Naive B cell (primary cell): ENCODE measurements around the gene TMEM51. TPM values are rescaled to one million over a fixed set of nuclear protein-coding genes. Genes with fewer than 3 reads are reported as not detected.
A peak's percentile ranks its signal among the peaks of the same experiment; 100 is the strongest.
"Not testable (repeated sequence)": the region's sequence is repeated elsewhere in the genome, so short reads cannot be mapped to it uniquely, and the experiment has no call there.

Experiments used
- ATAC-seq, 2 donors: fragments of 150-1000 bp; cut with Tn5 transposase; 2 replicates each; pipeline ENCODE4 v1.10.0; 2021; ENCODE audit warnings: low read depth in 2 of 2, mild to moderate bottlenecking in 2 of 2, moderate library complexity in 2 of 2
- DNase-seq: peaks from one replicate; pipeline ENCODE4 v3.0.0; 2022
- H3K27ac Mint-ChIP-seq, 6 donors: one replicate each; pipeline ENCODE4 v1.8.0; 2020 to 2022; ENCODE audit warnings: mild to moderate bottlenecking in 6 of 6, mixed read lengths in 6 of 6, moderate library complexity in 5 of 6, inconsistent platforms in 2 of 6
- H3K27me3 Mint-ChIP-seq, 3 donors: one replicate each; pipeline ENCODE4 v1.8.0; 2021 to 2022; ENCODE audit warnings: mixed read lengths in 3 of 3, mild to moderate bottlenecking in 1 of 3
- H3K36me3 Mint-ChIP-seq, 2 donors: one replicate each; pipeline ENCODE4 v1.8.0; 2020 to 2022; ENCODE audit warnings: mixed read lengths in 2 of 2, inconsistent platforms in 1 of 2, mild to moderate bottlenecking in 1 of 2
- H3K4me1 Mint-ChIP-seq, 3 donors: one replicate each; pipeline ENCODE4 v1.8.0; 2020 to 2022; ENCODE audit warnings: mixed read lengths in 3 of 3, inconsistent platforms in 1 of 3, mild to moderate bottlenecking in 1 of 3, moderate library complexity in 1 of 3
- H3K4me3 Mint-ChIP-seq, 8 donors: one replicate each; pipeline ENCODE4 v1.8.0; 2020 to 2022; ENCODE audit warnings: mild to moderate bottlenecking in 8 of 8, mixed read lengths in 8 of 8, moderate library complexity in 8 of 8, inconsistent platforms in 2 of 8
- H3K9me3 Mint-ChIP-seq, 7 donors: one replicate each; pipeline ENCODE4 v1.8.0; 2020 to 2022; ENCODE audit warnings: mixed read lengths in 7 of 7, mild to moderate bottlenecking in 5 of 7, inconsistent platforms in 2 of 7, moderate library complexity in 1 of 7
- polyA plus RNA-seq, 6 donors: library from polyadenylated mRNA; unstranded; fragments of 300-500 nt; fragmentation: Illumina TruSeq; gene quantifications; one replicate each; pipeline ENCODE4 v1.2.3, GENCODE V29; 2021; ENCODE audit warnings: low read depth in 6 of 6

TMEM51 gene
- polyA plus RNA-seq, 6 donors from 2014 or later, result not detected

DNA sequence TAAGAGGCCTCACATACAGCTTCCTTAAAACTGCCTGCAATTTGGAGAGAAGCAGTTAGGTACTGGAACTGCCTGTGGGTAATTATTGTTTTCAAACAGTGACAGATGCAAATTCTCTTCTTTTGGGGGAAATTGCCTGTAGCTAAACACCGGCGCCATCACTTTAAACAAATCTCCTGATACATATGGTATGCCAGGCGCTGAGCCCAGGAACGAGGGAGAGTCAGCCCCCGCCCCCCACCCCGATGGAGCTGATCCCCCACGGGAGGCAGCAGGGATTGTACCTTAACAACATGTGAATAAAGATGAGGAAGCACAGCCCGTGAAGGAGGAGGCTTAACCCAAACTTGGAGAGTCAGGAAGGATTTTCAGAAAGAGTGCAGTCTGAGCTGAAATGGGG, 7.1 kb downstream of the TMEM51 start:
- H3K9me3 Mint-ChIP-seq, result no peaks in the 10 kb centered on the region
- DNase-seq (no peak), ATAC-seq (no peak)
- no peak overlapping the region for H3K4me3 Mint-ChIP-seq
- H3K27me3 Mint-ChIP-seq, result peaks cover 11 to 20% (median 20%) of the 10 kb centered on the region in 3 donors
- no peaks in the 10 kb centered on the region for H3K36me3 Mint-ChIP-seq
- peaks cover 4 to 15% (median 10%) of the 10 kb centered on the region in 3 donors for H3K4me1 Mint-ChIP-seq
- peak overlapping the region in 1 of 6 donors; percentile 84 for H3K27ac Mint-ChIP-seq

- Mint-ChIP-seq H3K36me3 (no peaks in the 10 kb centered on the region), H3K4me1 (no peaks in the 10 kb centered on the region), H3K27me3 (peaks cover 4 to 12% (median 5%) of the 10 kb centered on the region in 3 donors), H3K4me3 (no peak overlapping the region), H3K27ac (no peak overlapping the region), H3K9me3 (no peaks in the 10 kb centered on the region)
- DNase-seq (no peak), ATAC-seq (no peak)
These were observed 13.8 kb downstream of the TMEM51 start for GRCh38 chr1:15167386-15167785.

- Mint-ChIP-seq H3K9me3 (no peaks in the 10 kb centered on the region), H3K4me1 (peaks cover 0 to 3% (median 0%) of the 10 kb centered on the region in 3 donors), H3K4me3 (no peak overlapping the region), H3K27me3 (peaks cover 5 to 8% (median 6%) of the 10 kb centered on the region in 3 donors), H3K36me3 (no peaks in the 10 kb centered on the region), H3K27ac (no peak overlapping the region)
- DNase-seq, result no peak
- ATAC-seq, result no peak
These were observed 14.9 kb downstream of the TMEM51 start for GRCh38 chr1:15168479-15168878.

DNA sequence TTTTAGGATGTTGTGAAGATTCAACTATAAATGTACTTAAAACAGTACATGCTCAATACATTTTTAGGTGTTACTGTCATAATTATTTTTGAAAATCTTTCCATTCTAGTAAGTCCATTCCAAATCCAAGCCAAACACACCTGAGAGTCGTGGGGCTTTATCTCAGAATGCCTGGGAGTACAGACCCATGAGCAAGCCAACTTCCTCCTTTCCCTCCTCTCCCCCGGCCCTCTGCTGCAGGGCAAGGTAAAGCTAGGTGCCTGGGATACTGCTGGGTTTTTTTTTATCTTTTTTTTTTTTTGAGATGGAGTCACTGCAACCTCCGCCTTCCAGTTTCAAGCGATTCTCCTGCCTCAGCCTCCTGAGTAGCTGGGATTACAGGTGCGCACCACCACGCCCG, 16.5 kb downstream of the TMEM51 start:
- no peaks in the 10 kb centered on the region for H3K36me3 Mint-ChIP-seq
- H3K27me3 Mint-ChIP-seq, result peaks cover 0 to 13% (median 12%) of the 10 kb centered on the region in 3 donors
- DNase-seq (no peak), ATAC-seq (no peak)
- H3K4me1 Mint-ChIP-seq, result peaks cover 0 to 3% (median 0%) of the 10 kb centered on the region in 3 donors
- no peak overlapping the region for H3K27ac Mint-ChIP-seq
- H3K4me3 Mint-ChIP-seq, result no peak overlapping the region
- H3K9me3 Mint-ChIP-seq, result no peaks in the 10 kb centered on the region

- Mint-ChIP-seq H3K9me3 (peaks cover 0 to 8% (median 0%) of the 10 kb centered on the region in 7 donors), H3K36me3 (peaks cover 0 to 5% of the 10 kb centered on the region in 2 donors), H3K4me1 (peaks cover 0 to 3% (median 0%) of the 10 kb centered on the region in 3 donors), H3K4me3 (no peak overlapping the region), H3K27me3 (peaks cover 8 to 19% (median 13%) of the 10 kb centered on the region in 3 donors), H3K27ac (no peak overlapping the region)
- ATAC-seq (no peak), DNase-seq (no peak)
These were observed 17.8 kb downstream of the TMEM51 start for GRCh38 chr1:15171271-15171908.

GRCh38 chr1:15172405-15173259, 19.1 kb downstream of the TMEM51 start:
- peaks cover 20 to 30% (median 20%) of the 10 kb centered on the region in 3 donors for H3K27me3 Mint-ChIP-seq
- H3K4me1 Mint-ChIP-seq, result peaks cover 0 to 3% (median 0%) of the 10 kb centered on the region in 3 donors
- H3K27ac Mint-ChIP-seq, result no peak overlapping the region
- no peak overlapping the region for H3K4me3 Mint-ChIP-seq
- H3K36me3 Mint-ChIP-seq, result peaks cover 0 to 14% of the 10 kb centered on the region in 2 donors
- ATAC-seq (no peak), DNase-seq (no peak)
- H3K9me3 Mint-ChIP-seq, result peaks cover 0 to 11% (median 2%) of the 10 kb centered on the region in 7 donors

GRCh38 chr1:15173863-15174614, 20.5 kb downstream of the TMEM51 start:
- no peak overlapping the region for H3K4me3 Mint-ChIP-seq
- no peak overlapping the region for H3K27ac Mint-ChIP-seq
- DNase-seq (no peak), ATAC-seq (no peak)
- H3K9me3 Mint-ChIP-seq, result peaks cover 0 to 11% (median 2%) of the 10 kb centered on the region in 7 donors
- H3K4me1 Mint-ChIP-seq, result peaks cover 0 to 3% (median 0%) of the 10 kb centered on the region in 3 donors
- H3K27me3 Mint-ChIP-seq, result peaks cover 23 to 42% (median 23%) of the 10 kb centered on the region in 3 donors
- H3K36me3 Mint-ChIP-seq, result peaks cover 0 to 14% of the 10 kb centered on the region in 2 donors

GRCh38 chr1:15174615-15174983, 21.1 kb downstream of the TMEM51 start:
- DNase-seq (no peak), ATAC-seq (no peak)
- peaks cover 0 to 11% (median 2%) of the 10 kb centered on the region in 7 donors for H3K9me3 Mint-ChIP-seq
- H3K27ac Mint-ChIP-seq, result no peak overlapping the region
- no peak overlapping the region for H3K4me3 Mint-ChIP-seq
- peaks cover 0 to 3% (median 0%) of the 10 kb centered on the region in 3 donors for H3K4me1 Mint-ChIP-seq
- H3K36me3 Mint-ChIP-seq, result peaks cover 0 to 14% of the 10 kb centered on the region in 2 donors
- peaks cover 23 to 42% (median 27%) of the 10 kb centered on the region in 3 donors for H3K27me3 Mint-ChIP-seq

DNA sequence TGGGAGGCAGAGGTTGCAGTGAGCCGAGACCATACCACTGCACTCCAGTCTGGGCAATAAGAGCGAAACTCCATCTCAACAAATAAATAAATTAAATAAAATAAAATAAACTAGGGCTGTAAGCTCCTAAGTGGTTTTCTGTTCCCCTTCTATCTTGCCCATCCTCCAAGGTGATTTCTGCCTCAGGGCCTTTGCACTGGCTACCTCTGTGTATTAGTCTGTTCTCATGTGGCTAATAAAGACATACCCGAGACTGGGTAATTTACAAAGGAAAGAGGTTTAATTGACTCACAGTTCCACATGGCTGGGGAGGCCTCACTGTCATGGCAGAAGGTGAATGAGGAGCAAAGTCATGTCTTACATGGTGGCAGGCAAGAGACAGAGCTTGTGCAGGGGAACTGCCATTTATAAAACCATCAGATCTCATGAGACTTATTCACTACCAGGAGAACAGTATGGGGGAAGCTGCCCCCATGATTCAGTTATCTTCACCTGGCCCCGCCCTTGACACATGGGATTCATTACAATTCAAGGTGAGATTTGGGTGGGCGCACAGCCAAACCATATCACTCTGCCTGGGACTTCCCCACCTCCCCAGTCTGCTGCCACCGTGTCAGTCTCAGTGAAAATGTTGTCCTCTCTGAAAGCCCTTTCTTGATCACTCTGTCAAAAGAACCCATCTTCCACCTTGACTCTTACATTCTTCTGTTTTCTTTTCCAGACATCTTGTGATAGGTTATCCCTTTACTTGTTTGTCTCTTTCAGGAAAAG, 22.0 kb downstream of the TMEM51 start:
- peaks cover 0 to 11% (median 2%) of the 10 kb centered on the region in 7 donors for H3K9me3 Mint-ChIP-seq
- peaks cover 23 to 42% (median 30%) of the 10 kb centered on the region in 3 donors for H3K27me3 Mint-ChIP-seq
- not testable (repeated sequence) for ATAC-seq, H3K4me3 Mint-ChIP-seq, H3K27ac Mint-ChIP-seq, DNase-seq, H3K4me1 Mint-ChIP-seq
- peaks cover 0 to 14% of the 10 kb centered on the region in 2 donors for H3K36me3 Mint-ChIP-seq

- no peak overlapping the region for H3K4me3 Mint-ChIP-seq
- peaks cover 23 to 42% (median 30%) of the 10 kb centered on the region in 3 donors for H3K27me3 Mint-ChIP-seq
- H3K27ac Mint-ChIP-seq, result no peak overlapping the region
- H3K36me3 Mint-ChIP-seq, result peaks cover 0 to 14% of the 10 kb centered on the region in 2 donors
- H3K4me1 Mint-ChIP-seq, result peaks cover 0 to 3% (median 0%) of the 10 kb centered on the region in 3 donors
- DNase-seq (no peak), ATAC-seq (no peak)
- H3K9me3 Mint-ChIP-seq, result peaks cover 0 to 11% (median 2%) of the 10 kb centered on the region in 7 donors
These were observed 22.6 kb downstream of the TMEM51 start for GRCh38 chr1:15176120-15176519.

GRCh38 chr1:15176898-15177665, 23.5 kb downstream of the TMEM51 start:
- Mint-ChIP-seq H3K9me3 (peaks cover 0 to 11% (median 2%) of the 10 kb centered on the region in 7 donors), H3K36me3 (peaks cover 0 to 14% of the 10 kb centered on the region in 2 donors), H3K27me3 (peaks cover 23 to 37% (median 30%) of the 10 kb centered on the region in 3 donors), H3K27ac (no peak overlapping the region), H3K4me3 (peak overlapping the region in 2 of 8 donors; percentile 38 to 68), H3K4me1 (peaks cover 0 to 3% (median 0%) of the 10 kb centered on the region in 3 donors)
- DNase-seq (no peak), ATAC-seq (no peak)

DNA sequence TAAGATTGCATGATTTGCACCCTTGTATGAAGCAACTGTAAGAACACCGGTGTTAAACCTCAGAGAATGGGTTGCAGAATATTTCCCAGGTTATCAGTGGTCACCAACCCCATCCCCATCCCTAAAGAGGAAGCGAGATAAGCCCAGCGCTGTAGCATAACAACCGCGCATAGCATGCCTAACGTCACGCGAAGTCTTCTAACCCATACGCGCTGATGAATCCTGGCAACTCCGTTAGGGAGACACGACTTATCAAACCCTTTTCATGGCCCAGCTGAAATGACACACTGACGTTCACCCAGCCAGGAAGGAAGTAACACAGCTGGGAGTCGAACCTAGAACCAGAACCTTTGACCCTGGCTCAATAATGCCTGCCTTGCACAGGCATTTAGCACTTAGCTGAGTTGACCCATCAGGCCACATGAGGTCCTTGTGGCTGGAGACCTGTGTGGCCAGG, 24.2 kb downstream of the TMEM51 start:
- H3K4me3 Mint-ChIP-seq, result no peak overlapping the region
- H3K4me1 Mint-ChIP-seq, result peaks cover 0 to under 1% (median 0%) of the 10 kb centered on the region in 3 donors
- DNase-seq (no peak), ATAC-seq (no peak)
- peaks cover 0 to 14% of the 10 kb centered on the region in 2 donors for H3K36me3 Mint-ChIP-seq
- H3K27ac Mint-ChIP-seq, result no peak overlapping the region
- peaks cover 23 to 36% (median 27%) of the 10 kb centered on the region in 3 donors for H3K27me3 Mint-ChIP-seq
- peaks cover 0 to 11% (median 4%) of the 10 kb centered on the region in 7 donors for H3K9me3 Mint-ChIP-seq
